HG03064 (cell line): ENCODE results near the gene PRR7.

Source experiments
- ATAC-seq: cut with Tn5 transposase; IDR thresholded peaks from one replicate; pipeline ENCODE4 v1.9.1; 2021; ENCODE audit warnings: low read depth; ENCODE audit not compliant: unreplicated experiment

Gene PRR7

DNA sequence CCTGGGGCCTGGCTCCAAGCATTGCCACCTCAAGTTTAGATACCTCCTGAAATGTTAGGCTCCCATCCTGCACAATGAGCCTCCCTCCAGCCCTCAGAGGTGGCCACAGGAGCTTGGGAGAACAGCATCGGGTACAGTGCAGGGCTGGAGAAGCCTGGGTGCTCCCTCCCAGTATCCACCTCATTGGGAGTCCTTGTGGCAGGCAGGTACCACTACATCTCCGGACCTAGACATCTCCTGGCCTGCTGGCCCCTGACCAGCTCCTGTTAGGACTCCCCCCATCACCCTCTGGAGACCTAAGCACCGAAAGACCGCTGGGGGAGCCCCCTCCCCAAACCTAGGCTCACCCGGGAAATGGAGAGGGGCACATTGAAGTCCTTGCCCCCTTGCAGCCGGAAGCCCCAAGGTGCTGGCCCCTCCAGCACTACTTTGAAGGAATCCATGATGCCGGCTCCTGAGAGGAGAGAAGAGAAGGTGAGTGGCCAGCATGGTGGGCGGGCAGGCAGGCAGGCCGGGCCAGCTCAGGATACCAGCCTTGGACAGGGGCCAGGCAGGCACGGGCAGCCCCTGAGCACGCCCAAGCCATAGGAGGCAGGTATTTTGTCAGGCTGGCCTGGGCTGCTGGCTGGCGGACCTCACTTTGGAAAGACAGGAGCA, 49.6 kb downstream of the PRR7 start:
- no peak for ATAC-seq

DNA sequence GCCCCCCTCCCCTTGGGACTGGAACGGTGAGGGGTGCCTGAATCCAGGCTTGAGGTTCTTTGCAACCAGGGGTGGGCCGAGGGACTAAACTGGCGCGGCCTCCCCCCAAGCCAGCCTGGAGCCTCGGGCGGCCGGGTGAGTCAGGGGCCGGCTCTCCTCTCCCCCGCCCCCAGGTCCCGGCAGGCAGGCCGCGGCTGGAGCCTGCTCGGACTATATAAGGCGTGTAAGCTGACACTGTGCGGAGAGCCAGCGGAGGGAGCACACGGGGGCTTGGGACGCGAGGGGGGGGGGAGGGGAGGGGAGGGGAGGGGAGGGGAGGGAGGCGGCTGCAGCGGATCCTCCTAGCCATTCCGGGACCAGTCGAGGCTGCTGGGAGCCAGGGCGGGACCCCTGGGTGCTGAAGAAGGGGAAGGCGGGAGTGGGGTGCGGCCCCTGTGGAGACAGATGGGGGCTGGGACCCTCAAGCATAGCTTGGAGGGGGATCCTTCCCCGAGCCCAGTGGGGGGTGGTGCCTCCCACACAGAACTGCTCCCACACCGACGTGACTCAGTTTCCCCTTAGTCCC, 50.2 kb downstream of the PRR7 start:
- no peak for ATAC-seq

DNA sequence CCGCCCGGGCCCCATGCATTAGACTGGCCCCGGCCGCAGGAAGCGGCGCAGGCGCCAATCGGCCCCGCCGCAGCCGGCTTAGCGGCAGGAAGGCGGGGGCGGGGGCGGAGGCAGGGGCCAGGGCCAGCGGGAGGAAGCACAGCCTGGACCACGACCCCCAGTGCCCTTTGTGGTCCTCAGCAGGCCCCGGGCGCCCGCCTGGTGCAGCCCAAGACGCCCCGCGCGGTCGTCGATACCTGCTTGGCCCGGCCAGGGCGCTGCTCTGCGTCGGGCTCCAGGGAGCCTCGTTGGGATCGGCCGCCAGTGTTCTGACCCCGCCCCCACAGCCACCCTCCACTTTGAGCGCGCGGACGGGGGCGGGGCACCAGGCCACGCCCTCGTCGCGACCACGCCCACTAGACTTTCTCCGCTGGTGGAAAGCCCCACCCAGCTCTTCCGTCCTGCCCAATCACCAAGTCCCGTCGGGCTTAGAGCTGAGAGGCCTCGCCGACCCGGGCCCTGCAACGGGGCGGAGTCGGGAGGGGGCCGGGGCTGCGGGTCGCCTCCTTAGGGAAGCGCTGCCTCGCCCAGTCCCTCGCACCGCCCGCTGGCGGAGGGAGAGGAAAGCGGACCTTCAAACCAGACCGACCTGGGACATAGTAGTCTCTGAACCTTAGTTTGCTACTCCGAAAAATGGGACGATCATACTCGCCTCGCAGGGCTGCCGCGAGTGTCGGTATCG, 50.8 kb downstream of the PRR7 start, which contains the start of gene PDLIM7:
Gene PDLIM7, minus strand, starts transcription at position 313 of the 721 bp plus-strand sequence. CDS start 1,092 bp downstream, outside the sequence.
- peak; percentile 62 for ATAC-seq

DNA sequence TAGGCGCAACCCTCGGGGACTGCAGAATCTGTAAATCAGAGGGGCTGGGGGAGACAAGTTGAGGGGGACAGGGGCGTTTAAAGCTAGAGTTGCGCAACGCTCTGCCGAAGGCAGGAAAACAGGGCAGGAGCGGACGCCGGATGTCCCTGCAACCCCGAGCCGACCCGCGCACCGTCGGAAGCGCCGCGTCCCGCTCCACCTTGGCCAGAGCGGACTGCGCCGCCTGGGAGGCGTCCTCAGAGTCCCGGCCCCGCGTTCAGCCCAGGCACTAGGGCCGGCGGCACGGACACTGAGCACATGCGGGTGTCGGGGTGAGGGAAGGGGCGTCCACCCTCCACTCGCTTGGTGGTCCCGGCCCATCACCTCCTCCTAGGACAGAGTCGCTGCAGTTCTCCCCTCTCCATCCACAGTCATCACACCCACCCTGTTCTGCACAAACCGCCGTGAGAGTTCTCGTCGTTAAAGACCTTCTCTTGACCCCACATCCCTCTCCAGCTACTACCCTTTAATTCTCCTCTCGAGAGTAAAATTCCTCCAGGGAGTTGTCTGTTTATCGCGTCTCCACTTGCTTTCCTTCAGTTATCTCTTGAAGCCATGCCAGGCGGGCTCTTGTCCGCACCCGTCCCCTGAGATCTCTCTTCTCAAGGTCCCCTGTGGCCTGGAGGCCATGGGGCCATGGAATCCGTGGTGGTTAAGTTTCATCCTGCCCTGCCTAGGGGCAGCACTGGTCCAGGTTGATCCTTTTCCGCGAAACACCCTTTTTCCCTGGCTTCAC, 51.6 kb downstream of the PRR7 start:
- ATAC-seq, result no peak

DNA sequence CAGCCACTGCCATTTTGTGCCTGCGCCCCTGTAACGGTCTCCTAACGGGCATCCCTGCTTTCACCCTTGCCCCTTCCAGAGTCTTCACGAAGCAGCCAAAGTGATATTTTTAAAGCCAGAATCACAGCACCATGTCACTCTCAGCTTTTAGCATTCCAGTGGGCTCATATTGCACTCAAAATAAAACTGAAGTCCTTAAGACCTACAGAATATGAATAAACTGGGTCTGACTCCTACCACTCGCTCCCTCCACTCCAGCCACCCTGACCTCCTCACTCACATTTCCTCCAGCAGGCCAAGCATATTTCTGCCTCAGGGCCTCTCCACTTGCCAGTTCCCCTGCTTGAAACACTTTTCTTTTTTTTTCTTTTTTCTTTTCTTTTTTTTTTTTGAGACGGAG, 53.2 kb downstream of the PRR7 start:
- no peak for ATAC-seq

DNA sequence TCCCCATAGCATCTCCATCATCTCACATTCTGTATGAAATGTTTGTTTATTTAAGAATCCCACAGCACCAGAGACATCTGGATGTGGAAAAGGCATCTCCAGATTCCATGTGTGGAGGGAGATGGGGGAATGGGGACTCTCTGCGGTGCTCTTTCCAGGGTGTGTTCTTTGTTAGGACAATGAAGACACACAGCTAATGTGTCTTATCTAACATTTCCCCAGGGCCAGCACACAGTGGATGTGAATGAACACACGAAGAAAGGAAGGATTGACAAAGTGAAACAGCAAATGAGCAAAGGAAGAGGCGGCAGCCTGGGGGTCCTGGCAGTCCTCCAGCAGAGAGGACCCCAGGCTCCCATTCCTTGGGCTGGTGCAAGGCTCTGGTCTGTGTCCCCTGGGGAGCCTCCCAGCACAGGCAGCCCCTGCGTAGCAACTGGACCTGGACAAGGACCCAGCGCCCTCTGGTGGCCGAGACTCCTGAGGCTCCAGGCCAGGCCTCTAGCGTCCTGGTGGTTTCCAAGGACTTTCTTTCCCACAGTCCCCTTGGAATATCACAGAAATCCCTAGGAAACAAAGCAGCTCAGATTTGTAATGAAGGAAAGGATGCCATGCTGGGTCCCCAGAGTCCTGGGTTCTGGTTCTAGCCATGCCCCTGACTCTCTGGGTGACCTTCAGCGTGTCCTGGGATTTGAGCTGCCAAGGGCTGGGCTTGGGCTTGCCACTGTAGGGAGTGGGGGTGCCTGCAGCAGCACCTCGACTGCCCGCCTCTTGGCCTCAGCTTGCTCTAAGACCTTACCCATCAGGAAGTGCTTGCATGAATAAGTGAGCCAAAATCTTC, 54.3 kb downstream of the PRR7 start:
- no peak for ATAC-seq

DNA sequence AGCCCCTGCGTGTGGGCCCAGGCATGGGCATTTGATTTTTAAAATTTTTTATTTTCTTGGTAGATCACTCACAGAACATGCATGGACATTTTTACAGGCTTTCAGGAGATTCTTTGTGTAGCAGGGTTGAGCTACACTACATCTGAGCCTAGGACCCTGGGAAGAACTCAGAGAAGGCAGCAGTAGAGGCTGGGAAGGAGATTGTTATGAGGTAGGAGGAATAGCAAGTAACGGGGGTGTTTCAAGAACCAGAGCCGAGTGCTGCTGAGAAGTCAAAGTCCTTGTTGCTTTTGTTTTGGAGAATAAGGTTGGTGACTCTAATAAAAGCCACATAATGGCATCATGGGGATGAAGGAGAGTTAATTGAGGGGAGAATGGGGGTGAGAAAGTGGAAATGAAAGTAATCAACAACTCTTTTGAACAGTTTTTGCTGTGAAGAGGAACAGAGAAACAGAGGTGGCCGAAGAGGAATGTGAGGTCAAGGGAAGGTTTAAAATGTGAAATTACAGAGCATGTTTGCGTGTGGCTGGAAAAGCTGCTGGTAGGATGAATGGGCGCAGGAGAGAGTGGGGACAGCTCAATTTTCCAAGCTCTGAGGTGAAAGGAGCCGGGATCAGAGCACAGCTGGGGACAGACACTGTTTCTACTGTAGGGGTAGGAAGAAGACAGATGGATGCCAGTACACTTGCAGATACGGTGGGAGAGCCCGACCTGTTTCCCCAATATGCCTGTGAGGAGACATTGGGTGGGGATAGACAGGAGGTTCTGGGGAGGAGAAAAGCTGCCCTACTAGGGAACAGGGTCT, 55.5 kb downstream of the PRR7 start:
- no peak for ATAC-seq

DNA sequence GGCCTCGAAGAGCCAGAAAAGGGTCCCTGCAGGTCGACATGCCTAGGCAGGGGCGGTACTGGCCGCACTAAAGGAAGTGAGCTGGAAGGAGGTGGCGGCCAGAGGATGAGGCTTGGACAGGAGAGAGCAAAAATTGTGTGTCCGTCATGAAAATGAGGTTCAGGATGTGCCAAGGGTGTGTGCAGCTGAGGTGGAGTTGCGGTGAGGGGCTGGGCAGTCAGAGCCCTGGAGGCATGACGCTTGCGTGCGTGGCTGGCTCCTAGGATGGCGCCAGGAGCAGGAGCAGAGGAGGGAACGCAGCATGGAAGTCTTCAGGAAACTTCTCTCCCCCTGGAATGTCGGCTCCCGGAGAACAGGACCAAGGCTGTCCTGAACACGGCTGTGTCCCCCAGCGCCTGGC, 56.3 kb downstream of the PRR7 start:
- no peak for ATAC-seq

DNA sequence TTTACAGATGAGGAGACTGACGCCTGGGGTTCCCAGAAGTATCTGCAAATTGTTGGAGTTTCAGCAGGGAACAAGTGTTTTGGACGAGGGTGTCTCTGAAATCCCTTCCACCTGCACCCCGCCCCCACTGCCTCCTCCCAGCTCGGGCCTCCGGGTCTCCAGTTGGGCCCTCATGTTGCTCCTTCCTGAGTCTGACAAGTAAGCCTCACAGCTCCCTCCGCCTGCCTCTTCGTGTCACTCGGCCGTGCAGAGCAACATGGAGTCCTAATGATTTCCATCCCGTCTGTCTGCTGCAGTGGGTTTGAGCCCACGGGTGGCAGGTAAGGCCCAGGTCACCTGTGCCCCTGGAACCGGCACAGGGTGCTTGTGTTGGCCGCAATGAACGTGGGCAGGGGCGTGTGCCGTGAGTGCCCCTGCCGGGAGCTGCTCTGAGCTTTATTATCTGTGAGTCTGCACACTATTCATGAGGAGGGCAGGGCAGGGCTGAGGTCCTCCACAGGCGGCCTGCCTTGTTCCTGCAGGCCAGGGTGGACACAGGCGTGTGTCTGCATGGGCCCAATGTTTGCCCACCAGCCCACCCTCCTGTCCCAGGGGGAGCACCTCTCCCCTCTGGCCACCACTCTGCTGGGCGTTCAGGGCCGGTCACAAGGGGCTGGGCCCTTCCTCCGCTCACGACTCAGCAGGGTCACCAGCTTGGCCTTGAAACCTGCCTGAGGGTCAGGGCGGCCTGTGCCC, 56.9 kb downstream of the PRR7 start:
- ATAC-seq, result no peak

DNA sequence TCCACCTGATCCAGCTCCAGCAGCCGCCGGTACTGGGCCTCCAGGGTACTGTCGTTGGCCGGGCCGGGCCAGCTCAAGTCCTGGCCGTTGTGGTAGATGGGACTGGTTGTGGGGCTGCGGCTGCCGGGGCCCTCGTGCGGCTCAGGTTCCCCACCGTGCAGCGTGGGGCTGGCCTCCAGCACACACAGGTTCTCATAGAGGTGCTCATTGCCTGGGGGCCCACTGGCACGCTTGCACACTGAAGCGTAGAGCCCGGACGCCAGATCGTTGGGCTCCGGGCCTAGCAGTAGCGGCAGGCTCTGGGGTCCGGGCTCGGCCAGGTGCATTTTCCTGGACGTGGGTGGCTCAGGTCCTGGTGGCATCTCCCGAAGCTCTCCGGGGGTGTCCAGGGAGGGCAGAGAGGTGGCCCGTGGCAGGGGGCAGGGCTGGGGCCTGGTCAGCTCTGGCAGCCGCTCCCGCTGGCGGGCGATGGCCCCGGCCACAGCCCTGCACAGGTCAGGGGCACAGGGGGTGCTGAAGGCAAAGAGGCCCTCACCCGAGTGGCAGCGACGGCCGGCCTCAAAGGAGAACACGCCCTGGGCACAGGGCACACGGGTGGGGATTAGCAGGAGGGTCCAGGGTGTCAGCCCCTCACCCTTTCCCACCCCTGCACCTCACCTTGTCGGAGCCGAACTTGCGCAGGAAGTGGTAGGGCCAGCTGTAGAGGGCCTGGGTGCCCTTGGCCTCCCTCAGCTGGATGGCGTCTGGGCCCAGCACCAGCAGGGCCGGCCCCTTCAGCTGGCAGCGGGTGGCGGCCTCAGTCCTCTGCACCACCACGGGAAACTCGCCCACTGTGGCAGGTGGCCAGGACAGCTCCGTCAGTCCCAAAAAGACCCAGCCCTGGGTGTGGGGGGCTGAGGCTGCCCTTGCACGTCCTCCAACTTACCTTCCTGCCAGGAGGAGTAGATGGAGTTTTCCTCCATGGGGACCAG, 57.8 kb downstream of the PRR7 start:
- ATAC-seq, result no peak

DNA sequence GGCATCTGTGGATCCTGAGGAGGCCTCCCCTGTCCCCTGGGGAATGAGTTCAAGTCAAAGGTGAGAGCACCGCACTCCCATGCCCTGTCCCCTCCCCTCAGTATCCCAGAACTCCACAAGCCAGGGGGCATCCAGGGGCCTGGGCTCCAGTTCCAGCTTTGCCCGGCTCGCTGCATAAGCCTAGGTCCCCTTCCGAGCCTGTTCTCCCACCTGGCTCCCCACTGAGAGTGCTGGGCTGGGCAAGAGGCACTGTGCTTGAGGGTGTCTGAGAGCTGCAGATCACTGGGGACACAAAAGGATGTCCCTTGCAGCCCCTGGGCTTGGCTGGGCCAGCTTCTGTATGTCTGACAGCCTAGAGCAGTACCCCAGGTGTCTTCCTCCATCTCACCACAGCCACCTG, 58.5 kb downstream of the PRR7 start:
- no peak for ATAC-seq
